ENCODE data around the gene SFMBT2.

DNA sequence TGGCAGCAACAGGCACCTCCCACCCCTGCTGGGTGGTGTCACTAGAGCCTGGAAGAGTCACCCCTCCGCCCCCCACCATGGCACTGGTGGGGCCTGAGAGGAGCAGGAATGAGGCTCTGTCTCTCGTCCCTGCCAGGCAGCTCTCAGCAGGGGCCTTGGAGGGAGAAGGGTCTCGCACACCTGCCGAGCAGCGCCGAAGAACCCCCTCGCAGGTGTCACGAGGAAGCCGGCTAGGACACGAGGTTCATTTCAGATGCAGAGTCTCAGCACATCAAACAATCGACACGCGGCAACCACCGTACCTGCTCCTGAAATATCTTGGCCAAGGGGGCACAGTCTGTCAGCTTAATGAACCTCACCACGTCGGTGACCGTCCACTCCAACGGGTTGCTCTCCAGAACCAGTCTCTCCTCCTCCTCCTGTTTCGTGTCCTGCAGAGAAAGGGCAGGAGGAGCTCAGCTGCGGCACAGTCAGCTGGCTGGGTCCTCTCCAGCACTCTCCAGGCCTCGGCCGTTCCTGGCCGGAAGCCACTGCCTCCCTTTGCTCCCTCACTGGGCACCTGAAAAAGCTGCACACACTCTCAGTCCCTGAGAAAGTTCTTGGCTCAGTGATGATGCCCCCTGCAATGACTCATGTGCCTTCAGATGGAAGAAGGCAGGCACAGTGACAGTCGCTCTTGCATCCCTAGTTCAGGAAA is 240.1 kb downstream of the SFMBT2 start:
- TF ChIP-seq, protein P1, sequence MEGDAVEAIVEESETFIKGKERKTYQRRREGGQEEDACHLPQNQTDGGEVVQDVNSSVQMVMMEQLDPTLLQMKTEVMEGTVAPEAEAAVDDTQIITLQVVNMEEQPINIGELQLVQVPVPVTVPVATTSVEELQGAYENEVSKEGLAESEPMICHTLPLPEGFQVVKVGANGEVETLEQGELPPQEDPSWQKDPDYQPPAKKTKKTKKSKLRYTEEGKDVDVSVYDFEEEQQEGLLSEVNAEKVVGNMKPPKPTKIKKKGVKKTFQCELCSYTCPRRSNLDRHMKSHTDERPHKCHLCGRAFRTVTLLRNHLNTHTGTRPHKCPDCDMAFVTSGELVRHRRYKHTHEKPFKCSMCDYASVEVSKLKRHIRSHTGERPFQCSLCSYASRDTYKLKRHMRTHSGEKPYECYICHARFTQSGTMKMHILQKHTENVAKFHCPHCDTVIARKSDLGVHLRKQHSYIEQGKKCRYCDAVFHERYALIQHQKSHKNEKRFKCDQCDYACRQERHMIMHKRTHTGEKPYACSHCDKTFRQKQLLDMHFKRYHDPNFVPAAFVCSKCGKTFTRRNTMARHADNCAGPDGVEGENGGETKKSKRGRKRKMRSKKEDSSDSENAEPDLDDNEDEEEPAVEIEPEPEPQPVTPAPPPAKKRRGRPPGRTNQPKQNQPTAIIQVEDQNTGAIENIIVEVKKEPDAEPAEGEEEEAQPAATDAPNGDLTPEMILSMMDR (conservative IDR thresholded peaks at IDR 0.05; ENCODE audit: low read depth, low read length): no peak
- TF ChIP-seq RAD21 (IDR thresholded peaks at IDR 0.05; ENCODE audit: low read length) (no peak), POLR2A (IDR thresholded peaks at IDR 0.05; ENCODE audit: low read depth, low read length) (no peak), CEBPB (IDR thresholded peaks at IDR 0.05; ENCODE audit: low read depth, low read length) (no peak), SMC3 (IDR thresholded peaks at IDR 0.05; ENCODE audit: low read depth, low read length) (no peak), MAFK (IDR thresholded peaks at IDR 0.05; ENCODE audit: low read depth, low read length) (no peak), FOS (IDR thresholded peaks at IDR 0.05; ENCODE audit: low read depth, low read length) (no peak), CHD1 (IDR thresholded peaks at IDR 0.05; ENCODE audit: low read depth, low read length) (no peak), RFX5 (IDR thresholded peaks at IDR 0.05; ENCODE audit: low read depth, low read length) (no peak), RCOR1 (IDR thresholded peaks at IDR 0.05; ENCODE audit: insufficient replicate concordance, low read length) (no peak), MAZ (IDR thresholded peaks at IDR 0.05; ENCODE audit: borderline replicate concordance, low read depth, low read length) (no peak)
- TF ChIP-seq, protein P2, sequence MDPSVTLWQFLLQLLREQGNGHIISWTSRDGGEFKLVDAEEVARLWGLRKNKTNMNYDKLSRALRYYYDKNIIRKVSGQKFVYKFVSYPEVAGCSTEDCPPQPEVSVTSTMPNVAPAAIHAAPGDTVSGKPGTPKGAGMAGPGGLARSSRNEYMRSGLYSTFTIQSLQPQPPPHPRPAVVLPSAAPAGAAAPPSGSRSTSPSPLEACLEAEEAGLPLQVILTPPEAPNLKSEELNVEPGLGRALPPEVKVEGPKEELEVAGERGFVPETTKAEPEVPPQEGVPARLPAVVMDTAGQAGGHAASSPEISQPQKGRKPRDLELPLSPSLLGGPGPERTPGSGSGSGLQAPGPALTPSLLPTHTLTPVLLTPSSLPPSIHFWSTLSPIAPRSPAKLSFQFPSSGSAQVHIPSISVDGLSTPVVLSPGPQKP (IDR thresholded peaks at IDR 0.05; ENCODE audit: borderline replicate concordance, low read depth, low read length): no peak

Data from IMR-90 (cell line).